GM21619 (cell line): ENCODE data around the gene CD3D.

Source experiments
- ATAC-seq: cut with Tn5 transposase; IDR thresholded peaks from one replicate; pipeline ENCODE4 v1.9.1; 2021; ENCODE audit not compliant: unreplicated experiment

The CD3D gene

DNA sequence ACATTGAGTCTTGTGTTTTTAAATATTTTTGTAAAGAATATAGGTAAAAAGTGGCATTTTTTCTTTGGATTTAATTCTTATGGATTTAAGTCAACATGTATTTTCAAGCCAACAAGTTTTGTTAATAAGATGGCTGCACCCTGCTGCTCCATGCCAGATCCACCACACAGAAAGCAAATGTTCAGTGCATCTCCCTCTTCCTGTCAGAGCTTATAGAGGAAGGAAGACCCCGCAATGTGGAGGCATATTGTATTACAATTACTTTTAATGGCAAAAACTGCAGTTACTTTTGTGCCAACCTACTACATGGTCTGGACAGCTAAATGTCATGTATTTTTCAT is 38.3 kb downstream of the CD3D start:
- ATAC-seq = no peak

DNA sequence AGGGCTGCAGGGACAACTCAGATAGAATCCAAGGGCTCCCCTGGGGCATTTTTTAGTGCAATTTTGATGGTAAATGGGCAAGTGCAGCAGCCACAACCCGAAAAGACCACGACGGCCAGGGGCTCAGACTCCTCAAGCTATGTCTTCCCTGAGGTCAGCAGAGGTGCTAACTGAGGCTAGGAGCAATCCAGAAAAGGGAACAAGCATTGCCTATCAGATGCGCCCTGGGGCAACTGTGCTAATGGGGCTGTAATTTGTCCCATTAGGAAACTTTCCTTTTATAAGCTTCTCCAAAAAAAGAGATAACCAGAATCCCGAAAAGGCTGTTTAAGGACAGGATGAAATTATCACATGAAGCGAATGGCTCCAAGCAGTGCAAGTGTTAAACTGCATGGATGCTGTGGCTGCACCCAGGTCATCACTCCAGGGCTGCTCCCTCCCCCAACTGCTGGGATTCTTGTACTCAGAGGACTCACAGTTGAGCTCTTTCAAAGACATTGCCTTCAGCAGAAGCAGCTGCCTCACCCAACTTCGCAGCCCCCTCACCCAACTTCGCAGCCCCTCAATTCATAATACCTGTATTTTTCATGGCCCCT is 40.8 kb downstream of the CD3D start:
- ATAC-seq = no peak

DNA sequence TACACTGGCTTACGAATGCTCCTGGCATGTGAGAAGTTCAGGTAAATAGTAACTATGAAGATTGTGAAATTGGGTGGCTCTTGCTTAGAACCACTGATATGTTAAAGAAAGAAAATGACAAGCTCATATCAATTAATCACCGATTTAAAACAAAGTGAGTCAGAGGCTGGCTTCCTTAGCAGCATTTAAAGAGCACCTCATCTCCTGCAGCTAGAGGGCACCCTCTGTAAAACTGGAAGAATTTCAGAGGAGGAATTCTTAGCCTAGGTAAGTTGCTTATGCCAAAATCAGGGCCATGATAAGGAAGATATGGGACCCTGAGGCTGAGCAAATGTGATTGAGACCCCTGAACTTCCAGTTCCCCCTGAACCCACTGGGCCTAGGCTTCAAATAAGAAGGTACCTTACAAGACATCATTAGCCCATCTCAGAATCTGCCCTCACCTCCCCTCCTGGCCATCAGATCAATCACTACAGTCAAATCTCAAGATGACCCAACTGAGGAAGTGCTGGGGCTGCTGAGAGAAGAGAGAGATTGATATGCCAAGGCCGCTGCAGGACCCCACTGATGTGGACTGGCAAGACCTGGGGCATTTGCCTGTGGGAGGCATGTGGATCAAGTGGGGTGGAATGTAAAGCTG is 46.6 kb downstream of the CD3D start:
- no peak for ATAC-seq

DNA sequence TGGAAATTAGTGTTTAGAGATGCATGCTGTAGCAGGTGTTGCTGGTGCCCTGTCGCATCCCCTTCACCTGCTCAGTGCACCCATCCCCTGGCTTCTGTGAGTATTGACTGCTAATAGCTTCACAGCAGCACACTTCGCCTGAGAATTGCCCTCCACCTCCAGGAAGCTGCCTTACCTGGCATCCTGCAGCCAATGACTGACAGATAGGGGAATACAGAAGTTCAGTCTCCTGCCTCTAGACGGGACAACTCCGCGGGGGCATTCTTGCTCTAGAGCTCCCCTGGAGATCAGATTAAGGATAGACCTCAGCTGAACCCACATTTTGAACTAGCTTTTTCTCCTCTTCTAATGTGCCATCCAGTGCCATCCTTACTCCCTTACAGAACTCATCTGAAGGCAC is 47.3 kb downstream of the CD3D start:
- no peak for ATAC-seq

DNA sequence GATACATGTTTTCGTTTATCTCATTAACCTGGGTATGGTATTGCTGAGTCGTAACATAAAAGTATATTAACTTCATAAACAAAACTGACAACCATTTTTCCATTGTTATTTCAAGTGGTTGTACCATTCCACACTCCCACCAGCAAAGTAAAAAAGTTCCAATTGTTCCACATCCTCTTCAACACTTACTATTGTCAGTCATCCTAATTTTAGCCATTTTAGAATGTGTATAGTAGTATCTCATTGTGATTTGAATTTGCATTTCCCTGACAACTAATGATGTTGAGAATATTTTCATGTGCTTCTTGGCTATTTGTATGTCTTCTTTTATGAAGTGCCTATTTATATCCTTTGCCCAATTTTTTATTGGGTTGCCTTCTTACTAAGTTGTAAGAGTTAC is 48.5 kb downstream of the CD3D start:
- no peak for ATAC-seq

DNA sequence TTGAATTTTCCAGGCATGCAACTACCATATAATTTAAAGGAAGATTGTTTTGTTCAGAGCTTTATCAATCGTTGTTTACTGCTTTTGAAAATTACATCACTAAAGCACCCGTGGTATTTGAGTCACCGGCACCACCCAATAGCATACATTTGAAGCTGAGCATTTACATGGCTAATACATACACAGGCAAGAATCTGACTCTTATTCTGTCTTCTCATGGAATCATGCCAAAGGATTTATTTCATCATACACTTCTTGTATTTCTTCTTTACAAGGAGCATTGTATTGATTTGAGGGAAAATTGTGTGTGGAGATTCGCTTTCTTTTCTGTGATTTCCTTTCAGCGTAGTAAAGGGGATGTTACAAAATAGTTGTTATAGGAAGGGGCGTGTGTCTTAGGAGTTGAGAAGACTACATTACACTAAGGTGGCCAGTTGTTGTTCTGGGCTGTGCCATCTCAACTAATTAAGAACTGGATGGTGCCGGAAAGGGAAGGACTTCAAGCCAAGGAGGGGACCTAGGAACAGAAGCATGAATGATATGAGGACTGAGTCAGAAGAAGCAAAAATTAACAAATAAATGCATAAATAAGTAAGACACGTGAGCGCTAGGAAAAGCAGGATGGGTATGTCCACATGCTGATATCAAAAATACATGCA is 50.9 kb downstream of the CD3D start:
- ATAC-seq = no peak

DNA sequence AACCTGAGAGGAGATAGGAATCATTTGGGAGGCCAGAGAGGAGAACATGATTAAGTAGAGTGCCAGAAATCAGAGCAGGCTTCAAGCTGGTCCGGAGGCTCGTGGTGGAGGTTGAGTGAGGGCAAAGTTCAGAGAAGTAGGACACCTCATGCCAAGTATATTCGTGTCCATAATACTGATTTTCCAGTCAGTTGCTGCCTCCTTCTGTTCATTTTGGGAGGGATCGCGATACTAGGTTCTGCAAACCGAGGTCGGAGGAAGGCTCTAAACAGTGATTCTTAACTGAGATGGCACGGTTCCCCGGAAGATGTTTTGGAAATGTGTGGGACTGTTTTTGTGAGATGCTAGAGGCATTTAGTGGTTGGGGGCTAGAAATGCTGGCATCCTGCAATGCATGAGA is 51.6 kb downstream of the CD3D start:
- no peak for ATAC-seq

DNA sequence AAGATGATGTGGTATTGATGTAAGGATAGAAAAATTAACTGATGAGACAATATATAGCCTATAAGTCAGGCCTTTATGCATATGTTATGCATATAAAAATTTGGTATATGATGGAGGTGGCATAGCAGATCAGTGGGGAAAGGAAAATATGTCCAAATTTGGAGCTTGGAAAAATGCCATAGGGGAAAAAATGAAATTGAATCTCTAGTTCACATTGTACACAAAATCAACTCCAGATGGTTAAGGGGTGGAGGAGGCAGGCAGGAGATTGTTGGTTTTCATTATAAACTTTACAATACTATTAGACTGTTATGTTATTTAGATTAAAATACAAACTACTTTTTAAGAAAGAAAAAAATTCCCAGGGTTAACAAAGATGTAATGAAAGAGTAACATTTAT is 53.1 kb downstream of the CD3D start:
- no peak for ATAC-seq
